NCI-H2227 (cell line): ENCODE results near the gene RSPH10B2.
"Not testable (repeated sequence)": the region's sequence is repeated elsewhere in the genome, so short reads cannot be mapped to it uniquely, and the experiment has no call there.

Experiments
- DNase-seq: peaks from one replicate; lab custom pipeline; 2025; ENCODE audit not compliant: unreplicated experiment; lab: John Stamatoyannopoulos, UW

RSPH10B2 gene

GRCh38 chr7:6837081-6837480 is 83.2 kb downstream of the RSPH10B2 start:
- not testable (repeated sequence) for DNase-seq

GRCh38 chr7:6842278-6842921 is 88.5 kb downstream of the RSPH10B2 start:
- not testable (repeated sequence) for DNase-seq

DNA sequence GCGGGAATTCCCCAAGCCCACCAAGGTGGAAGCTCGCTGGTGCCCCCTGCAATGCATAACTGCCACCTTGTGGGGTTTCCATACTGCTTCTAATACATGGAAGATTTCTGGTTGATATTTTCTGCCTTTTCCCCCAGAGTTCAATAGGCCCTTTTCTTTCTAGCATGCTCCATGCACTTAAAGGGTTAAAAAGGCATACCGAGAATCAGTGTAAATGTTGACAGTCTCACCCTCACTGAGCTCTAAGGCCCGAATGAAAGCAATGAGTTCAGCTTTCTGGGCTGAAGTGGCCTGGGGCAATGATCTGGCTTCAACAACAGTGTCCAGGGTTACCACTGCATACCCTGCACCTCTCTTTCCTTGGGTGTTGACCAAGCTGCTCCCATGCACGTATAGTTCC is 89.2 kb downstream of the RSPH10B2 start:
- DNase-seq = not testable (repeated sequence)

DNA sequence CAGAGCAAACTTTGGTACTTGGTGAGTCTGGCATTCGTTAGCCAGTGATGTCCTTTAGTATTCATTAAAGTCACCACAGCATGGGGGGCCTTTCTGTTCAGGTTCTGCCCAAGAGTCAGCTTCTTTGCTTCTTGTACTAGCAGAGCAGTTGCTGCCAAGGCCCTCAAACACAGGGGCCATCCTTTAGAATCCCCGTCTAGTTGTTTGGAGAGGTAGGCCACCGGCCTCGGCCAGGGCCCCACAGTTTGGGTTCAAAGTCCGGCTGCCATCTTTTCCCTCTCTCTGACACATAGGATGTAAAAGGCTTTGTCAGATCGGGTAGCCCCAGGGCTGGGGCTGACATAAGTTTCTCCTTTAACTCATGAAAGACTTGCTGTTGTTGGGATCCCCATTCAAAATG is 89.8 kb downstream of the RSPH10B2 start:
- DNase-seq = not testable (repeated sequence)

- DNase-seq = not testable (repeated sequence)
These were observed 92.1 kb downstream of the RSPH10B2 start for GRCh38 chr7:6845971-6846449.

DNA sequence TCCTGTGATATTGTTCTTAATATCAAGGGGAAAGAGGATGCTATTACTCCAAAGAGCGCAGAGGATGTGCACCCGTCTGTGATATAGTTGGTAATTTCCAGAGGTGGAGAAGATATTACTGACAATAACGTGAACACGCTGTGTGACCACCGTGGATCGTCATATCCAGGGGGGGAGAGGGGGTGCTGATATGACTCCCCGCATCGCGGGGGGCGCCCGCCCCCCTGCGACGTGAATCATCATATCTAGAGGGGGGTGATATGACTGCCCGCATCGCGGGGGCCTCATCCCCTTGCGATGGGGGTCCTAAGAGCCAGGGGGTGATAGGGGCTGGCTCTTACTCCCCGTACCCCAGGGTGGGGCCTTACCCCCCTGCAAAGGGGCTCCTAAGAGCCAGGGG is 93.8 kb downstream of the RSPH10B2 start:
- not testable (repeated sequence) for DNase-seq
